Occipital lobe (tissue), 2 donors: ENCODE measurements around the gene SKP2. TPM values are rescaled to one million over a fixed set of nuclear protein-coding genes. Genes with fewer than 3 reads are reported as not detected.
A peak's percentile ranks its signal among the peaks of the same experiment; 100 is the strongest.
"Not testable (repeated sequence)": the region's sequence is repeated elsewhere in the genome, so short reads cannot be mapped to it uniquely, and the experiment has no call there.

Source experiments
- DNase-seq: peaks from one replicate; lab custom pipeline; 2025; lab: John Stamatoyannopoulos, UW
- total RNA-seq: library from RNA; depleted of rRNA; stranded (reverse); fragments of >200 nt; gene quantifications from one replicate; pipeline ENCODE4 v1.2.3, GENCODE V29; 2014

Gene SKP2
- total RNA-seq: 19.8 TPM

DNA sequence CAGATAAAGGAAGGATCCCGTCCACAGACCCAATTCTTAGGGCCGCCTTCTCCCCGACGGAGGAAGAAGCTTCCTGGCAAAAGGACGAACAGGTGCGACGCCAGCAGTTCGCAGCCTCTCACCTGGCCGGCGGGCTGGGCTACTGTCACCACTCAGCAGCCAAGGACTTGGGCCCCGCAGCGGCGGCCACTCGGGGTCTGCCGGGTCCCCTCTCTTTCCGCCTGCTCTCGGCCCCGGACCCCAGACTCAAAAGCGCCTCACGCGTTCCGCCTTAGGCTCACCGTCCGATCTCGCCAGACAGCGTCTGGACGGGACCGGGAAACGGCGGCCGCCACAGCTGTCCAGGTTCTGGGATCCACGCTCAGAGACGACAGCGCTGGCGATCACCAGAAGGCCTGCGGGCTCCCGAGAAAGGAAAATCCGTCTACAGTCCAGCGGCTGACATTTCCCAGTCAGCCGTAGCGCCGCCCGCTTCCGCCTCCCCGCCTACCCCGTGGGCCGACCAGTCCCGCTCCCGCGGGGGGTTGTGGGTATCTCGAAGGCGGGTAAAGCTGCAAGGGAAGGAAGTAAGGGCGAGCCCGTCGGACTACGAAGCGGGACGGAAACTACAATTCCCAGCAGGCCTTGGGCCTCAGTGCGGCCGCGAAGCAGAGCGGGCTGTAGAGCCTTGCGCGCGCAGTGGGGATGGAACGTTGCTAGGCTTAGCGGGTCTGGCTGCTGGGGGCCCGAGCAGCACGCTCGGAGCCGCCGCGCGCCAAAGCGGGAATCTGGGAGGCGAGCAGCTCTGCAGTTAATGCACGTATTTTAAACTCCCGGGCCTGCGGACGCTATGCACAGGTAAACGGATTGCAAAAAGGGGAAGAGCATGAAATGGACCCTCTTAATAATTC lies at the start of gene SKP2, which contains the start of gene LMBRD2:
SKP2 (plus strand) TSS at position 678 of the 890 bp plus-strand sequence; CDS start at position 830, 152 bp downstream.
LMBRD2 (minus strand) TSS at position 454 of the 890 bp plus-strand sequence. CDS start 8,538 bp downstream, outside the sequence.
- DNase-seq: peak; percentile 99

DNA sequence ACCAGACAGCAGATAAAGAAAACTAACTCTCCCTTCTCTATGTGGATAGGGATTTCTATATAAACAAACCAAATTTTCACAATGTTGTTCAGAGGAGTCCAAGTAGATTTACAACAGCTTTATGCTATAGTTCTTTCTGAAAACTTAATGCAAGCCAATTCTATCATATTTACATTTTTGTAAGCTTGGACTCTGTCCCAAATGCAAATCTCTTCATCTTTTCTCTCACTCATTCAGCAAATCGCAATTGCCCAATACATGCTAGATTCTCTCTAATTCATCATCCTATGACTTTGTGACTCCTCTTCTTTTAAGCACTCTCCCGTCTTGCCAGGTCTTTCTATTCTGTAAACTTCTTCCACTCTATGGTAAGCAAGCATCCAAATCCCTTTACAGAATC lies 46.1 kb upstream of the SKP2 start:
- DNase-seq: no peak

DNA sequence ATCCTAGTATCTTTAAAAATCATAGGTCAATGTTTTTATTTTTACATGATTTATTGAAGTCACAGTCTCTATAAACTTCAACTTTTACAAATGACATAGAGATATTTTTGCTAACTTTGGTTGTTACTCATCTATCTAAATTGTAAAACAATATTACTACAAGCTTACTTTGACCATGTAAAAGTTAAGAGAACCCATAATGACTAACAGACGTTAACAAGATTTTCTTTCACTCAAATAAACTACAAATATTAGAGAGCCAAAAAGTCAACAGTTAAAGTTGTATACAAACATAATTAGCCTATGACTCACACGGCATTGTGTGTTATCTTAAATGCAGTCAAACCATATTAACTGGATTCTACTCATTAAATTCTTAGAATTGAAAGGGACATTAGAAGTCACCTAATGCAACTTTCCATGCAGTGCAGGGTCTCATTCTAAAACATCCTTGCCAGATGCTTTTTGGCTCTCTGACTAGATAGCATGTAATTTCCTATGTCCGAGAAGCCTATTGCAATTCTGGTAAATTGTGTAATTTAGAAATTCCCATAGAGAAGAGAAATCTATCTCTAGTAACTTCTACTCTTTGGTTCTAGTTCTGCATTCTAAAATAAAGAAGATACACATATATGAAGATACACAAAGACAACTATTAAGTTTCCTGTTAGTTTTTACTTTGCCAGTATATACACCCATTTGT lies 43.0 kb upstream of the SKP2 start:
- no peak for DNase-seq

DNA sequence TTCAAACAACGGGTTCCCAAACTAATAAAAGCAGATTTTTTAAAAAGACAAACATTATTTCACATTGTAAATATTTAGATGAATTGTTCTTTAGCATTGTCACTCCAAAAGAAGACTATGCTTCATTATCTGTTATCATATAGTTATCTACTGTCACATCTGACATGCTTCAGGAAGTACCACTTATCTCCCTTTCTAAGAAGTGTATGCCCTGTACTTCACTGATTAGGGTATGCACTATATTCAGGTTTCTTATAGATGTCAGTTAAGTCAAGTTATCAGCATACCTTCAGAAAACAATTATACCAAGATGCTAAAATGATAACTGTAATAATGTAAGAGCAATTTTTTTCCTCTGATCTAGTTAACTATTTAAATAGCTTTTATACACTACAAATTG lies 40.7 kb upstream of the SKP2 start:
- no peak for DNase-seq

DNA sequence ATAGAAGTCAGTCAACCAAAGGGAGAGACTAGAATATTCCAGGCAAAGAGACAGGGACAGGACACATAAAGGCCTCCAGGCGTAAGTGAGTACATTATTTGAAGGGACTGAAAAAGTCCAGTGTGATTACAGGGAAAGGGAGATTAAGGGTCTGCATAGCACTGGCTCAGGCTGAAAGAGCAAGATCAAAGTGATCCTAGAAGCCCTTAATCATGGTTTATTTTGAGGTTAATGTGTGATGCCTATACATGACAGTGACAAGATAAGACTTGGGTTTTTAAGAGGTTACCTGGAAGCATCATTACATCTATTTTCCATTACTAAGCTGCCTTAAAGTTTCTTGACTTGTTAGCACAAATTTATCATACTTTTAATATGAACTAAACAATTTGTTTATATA lies 26.0 kb upstream of the SKP2 start:
- no peak for DNase-seq

DNA sequence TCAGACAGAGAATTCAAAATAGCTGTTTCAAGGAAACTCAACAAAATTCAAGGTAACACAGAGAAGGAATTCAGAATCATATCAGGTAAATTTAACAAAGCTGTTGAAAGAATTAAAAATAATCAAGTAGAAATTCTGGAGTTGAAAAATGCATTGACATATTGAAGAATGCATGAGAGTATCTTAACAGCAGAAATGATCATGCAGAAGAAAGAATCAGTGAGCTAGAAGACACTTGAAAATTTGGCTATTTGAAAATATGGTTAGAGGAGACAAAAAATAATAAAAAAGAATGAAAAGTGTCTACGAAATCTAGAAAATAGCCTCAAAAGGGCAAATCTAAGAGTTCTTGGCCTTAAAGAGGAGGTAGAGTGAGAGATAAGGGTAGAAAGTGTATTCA lies 23.1 kb upstream of the SKP2 start:
- DNase-seq: no peak

DNA sequence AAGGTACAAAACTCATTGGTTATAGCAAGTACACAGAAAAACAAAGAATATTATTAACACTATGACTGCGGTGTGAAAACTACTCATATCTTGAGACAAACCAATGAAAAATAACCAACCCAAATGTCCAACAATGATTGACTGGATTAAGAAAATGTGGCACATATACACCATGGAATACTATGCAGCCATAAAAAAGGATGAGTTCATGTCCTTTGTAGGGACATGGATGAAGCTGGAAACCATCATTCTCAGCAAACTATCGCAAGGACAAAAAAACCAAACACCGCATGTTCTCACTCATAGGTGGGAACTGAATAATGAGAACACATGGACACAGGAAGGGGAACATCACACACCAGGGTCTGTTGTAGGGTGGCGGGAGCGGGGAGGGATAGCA lies 22.2 kb upstream of the SKP2 start:
- not testable (repeated sequence) for DNase-seq

DNA sequence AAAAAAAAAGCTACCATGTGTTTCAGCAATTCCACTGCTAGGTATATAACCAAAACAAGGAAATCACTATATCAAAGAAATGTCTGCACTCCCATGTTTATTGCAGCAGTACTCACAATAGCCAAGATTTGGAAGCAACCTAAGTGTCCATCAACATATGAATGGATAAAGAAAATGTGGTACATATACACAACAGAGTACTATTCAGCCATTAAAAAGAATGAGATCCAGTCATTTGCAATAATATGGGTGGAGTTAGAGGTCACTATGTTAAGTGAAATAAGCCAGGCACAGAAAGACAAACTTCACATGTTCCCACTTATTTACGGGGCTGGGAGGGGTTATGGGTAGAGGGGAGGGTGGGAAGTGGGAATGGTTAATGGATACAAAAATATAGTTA lies 18.9 kb upstream of the SKP2 start:
- DNase-seq: not testable (repeated sequence)

DNA sequence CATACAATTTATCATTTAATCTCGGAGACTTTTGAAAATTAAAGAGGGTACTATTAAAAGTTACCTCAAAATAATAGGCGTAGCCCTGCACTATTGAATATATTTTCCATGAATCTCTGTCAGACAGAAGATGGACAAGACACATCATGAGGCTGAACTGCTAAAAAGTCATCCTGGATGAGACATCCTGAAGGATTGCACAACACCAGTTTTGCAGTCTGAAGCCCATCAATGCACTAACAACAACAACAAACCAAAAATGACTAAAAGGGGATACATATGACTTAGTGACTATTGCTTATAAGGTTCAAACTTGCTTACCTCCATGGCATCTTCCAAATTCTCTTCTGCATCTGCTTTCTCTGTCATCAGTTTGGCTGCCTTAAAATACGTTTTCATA lies 15.9 kb upstream of the SKP2 start:
- DNase-seq: no peak

DNA sequence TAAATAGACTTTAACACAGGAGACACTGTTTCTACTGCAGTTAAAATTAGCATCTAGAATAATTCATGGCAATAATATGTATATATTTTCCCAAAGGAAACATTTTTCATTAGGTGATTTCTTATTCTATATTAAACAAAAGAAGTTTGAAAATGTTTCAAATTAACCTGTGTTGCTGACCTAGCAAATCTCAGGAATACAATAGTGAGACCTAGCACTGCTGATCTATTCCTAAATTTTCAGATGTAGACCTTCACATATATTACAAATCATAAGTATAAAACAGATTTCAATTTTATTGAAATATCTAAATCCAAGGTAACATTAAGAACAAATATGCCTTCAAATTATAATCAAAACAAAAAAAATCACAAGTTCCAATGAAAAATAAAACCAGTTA lies 15.3 kb upstream of the SKP2 start:
- no peak for DNase-seq

DNA sequence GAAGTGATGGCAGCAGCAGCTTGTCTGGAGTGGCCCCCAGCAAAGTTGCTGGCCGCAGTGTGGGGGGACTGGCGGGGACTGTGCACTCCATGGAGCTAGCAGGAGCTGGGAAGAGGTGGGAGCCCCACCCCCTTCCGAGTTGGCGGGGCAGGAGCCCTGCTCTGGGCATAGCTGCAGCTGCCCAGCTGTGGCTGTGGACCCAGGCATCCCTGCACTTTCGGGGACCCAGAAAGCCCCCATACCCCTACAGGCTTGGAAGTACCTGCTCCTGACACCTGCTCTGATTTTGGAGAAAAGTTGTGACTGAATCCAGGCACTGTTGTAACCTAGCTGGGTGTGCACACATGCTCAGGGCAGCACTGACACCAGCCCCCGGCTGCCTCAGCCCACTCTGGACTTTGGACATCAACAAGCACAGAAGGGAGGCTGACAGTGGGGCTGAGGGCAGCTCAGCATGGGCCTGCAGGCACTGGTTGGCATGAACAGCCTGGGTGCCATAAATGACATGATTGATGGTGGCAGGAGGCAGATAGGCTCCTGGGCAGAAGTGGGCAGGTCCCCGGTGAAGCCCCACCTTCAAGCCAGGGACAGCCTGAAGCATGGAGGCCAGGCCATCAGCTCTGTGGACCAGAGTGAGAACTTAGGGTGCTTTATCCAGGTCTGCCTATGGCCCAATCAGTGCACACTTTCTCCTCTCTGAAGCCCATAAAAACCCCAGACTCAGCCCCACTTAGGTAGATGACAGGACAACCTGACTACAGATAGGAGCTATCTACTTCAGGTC lies 12.8 kb upstream of the SKP2 start:
- no peak for DNase-seq

DNA sequence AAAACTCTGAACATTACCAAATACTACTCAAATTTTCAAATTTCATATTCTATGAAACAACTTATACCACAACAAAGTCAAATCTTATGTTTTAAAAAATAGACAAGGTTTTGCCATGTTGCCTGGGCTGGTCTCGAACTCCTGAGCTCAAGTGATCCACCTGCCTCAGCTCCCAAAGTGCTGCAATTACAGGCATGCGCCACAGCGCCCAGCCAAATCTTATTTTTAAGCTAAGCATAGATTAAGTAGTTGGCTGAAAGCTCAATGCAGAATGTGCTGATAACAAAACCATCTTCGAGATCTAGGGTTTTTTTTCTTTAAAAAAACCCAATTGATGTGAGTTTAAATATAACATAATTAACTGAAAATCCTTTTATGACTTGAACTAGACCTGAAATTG lies 6.6 kb upstream of the SKP2 start:
- no peak for DNase-seq

DNA sequence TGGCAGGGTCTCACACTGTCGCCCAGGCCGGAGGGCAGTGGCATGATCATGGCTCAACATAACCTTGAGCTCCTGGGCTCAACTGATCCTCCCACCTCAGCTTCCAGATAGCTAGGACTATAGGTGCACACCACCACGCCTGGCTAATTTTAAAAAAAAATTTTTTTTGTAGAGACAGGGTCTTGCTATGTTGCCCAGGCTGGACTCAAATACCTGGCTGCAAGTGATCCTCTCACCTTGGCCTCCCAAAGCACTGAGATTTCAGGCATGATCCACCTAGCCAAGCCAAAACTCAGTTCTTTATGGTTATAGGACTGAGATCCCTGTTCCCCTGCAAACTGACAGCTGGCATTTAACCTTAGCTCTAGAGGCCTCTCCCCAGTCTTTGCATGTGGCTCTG lies 5.5 kb upstream of the SKP2 start:
- DNase-seq: no peak

DNA sequence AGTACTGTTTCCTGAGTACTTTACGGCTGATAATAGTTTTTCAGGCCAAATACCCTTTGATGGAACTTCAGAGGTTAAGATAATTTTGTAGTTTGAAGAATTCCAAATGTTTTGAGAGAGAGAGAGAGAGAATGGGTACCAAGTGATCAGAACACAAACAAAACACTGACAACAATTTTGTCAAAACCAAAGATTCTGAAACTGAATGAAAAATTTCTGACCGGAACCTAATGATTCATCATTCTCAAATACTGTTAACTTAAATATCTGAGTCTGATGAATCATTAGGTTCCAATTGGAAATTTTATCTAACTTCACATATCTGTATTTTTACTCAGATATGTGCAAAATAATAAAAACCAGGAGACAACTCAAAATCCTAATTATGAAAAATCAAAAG lies 4.2 kb upstream of the SKP2 start:
- no peak for DNase-seq

DNA sequence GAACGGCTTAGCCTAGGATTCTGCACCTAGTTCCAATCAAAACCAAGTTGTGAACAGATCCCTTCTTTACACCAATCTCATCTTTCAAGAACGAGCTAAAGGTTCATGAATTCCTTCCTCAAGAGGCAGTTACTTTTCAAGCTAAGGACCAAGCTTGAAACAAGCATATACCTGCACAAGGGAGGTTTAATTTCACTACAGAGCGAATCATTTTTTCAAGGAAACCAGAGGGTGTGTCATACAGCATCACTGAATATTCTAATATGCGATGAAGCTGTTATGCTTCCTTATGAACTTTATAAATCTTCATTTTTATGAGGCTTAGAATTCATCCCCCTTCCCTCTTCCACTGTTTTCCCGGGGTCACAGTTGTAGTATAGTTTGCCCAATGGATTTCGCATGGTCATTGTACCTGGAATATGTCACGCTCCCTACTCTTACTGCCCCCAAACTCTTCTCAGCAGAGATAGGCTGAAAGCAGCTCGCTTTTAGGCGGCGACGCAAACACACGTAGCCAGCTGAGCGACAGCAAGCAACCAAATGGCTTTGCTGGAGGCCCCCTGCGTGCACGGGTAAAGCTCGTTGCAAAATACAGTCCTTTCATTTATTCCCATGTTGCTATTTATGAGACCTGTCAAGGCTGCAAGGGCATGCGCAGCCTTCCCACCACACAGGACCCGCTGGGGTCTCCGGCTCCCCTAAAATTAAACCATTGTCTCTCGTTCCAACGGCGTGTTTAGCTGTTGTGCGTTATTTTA lies 1.1 kb upstream of the SKP2 start:
- DNase-seq: peak; percentile 43

DNA sequence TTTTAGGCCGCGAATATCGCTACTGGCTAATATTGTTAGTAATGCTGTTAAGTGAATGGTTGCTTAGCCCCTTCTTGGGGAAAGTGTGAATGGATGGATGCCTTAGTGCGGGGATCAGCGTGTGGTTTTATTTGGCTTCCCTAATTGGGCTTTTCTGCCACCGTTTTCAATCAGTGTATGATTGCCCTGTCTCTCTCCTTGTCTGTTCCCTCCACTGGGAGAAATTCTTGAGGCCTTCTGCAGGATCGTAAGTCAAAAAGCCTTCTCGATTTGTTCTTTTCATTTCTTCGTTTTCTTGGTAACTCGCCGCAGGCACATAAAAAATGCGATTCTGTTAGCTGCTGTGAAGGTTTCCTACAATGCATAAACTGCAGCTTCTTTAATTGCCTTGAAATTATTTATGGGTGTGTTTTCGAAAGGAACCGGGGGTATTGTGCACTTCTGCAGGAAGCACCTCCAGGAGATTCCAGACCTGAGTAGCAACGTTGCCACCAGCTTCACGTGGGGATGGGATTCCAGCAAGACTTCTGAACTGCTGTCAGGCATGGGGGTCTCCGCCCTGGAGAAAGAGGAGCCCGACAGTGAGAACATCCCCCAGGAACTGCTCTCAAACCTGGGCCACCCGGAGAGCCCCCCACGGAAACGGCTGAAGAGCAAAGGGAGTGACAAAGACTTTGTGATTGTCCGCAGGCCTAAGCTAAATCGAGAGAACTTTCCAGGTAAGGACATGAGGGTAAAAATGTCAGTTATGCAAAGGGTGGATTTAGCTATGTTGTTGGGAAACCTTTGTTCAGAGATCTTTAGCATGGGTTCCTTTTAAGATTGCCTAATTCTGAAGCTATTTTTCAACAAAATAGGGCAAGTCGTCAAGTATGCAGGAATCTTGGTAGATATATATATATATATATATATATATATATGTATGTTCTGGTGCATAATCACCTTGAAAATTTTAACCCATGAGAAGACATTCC lies 700 bp downstream of the SKP2 start:
- DNase-seq: no peak

DNA sequence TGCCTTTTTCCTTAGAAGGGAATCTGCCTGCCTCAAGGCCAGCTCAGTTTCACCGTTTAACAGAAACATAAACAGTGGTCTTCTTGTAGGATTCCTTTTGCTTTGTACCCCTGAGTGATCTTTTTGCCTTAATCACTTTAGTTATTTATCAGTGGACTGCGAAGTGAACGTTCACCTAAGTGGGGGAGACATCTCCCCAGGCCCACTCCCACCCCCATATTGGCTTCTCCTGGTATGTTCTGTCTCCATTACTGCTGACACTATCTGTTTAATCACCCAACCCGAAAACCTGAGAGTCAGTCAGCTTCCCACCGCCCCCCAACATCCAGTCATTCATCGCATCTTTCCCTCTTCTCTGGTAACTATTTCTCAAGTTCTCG lies 1.4 kb downstream of the SKP2 start:
- no peak for DNase-seq

DNA sequence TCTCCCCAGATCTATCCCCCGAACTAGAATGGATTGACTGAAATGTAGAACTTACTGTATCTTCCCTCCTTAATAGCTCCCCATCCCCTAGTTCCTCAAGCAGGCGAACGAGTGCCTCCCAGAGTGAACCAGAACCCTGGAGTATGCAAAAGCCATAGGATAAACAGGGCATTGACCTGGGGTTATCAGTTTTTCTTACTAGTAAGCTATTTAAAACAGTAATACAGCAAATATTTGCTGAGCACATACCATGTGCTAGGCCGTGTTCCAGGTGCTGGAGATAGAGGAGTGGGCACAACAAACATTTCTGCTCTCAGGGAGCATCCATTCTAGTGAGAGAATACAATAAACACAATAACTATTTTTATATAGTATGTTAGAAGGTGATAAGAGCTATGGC lies 1.8 kb downstream of the SKP2 start:
- no peak for DNase-seq

DNA sequence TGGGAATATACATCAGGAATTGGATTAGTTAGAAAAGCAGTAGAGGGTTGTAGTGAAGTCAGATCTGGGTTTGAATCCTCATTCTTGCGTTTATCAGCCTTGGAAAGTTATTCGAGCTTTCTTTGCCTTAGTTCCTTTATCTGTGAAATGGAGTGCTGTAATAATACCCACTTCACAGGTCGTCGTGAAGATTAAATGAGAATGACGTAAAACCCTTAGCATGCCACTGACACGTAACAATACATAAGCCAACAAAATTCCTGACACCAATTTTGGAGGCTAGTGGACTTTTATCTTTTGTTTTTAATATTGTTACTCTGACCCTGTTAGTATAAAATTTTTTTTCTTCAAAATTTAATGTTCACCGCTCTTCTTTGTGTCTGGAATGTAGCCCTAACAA lies 3.4 kb downstream of the SKP2 start:
- DNase-seq: no peak

DNA sequence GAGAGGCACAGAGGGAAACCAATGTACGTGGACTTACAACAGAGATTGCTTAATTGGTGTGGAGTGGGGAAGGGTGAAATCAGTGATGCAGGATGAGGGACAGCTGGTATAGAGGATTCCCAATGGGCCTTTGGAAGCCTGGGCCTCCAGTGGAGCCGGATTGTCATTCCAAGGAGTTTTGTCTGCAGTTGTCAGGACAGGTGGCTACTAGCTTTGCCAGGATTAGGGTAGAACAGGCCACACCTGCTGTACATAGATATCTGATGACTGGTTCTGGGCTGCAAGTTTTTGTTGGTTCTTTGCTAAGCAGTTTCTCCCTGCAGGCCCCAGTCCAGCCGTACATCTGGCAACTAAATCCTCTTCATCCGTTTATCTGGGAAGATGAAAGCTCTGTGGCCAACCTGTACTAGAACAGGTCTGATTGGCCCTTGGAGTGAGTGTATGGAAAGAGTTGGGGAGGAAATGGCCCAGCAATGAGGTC lies 4.2 kb downstream of the SKP2 start:
- no peak for DNase-seq
